GM19023 (cell line): ENCODE results near the gene PLP1.
"Not testable (repeated sequence)": the region's sequence is repeated elsewhere in the genome, so short reads cannot be mapped to it uniquely, and the experiment has no call there.

Source experiments
- ATAC-seq: cut with Tn5 transposase; IDR thresholded peaks from one replicate; pipeline ENCODE4 v1.9.1; 2021; ENCODE audit warnings: mild to moderate bottlenecking, moderate library complexity; ENCODE audit not compliant: unreplicated experiment

The PLP1 gene

GRCh38 chrX:103776546-103776945 is at the start of gene PLP1:
PLP1 (plus strand) TSS chrX:103776840; CDS start chrX:103776996, 156 bp downstream.
- ATAC-seq, result no peak

- ATAC-seq, result no peak
These were observed 49.5 kb upstream of the PLP1 start for GRCh38 chrX:103727115-103727514.

GRCh38 chrX:103729015-103729414 is 47.6 kb upstream of the PLP1 start:
- ATAC-seq, result no peak

- ATAC-seq, result no peak
These were observed 46.4 kb upstream of the PLP1 start for GRCh38 chrX:103730147-103730795.

GRCh38 chrX:103730796-103731493 is 45.7 kb upstream of the PLP1 start:
- ATAC-seq, result no peak

GRCh38 chrX:103733017-103733416 is 43.6 kb upstream of the PLP1 start:
- no peak for ATAC-seq

GRCh38 chrX:103734125-103734760 is 42.4 kb upstream of the PLP1 start:
- ATAC-seq, result no peak

- ATAC-seq, result no peak
These were observed 38.9 kb upstream of the PLP1 start for GRCh38 chrX:103737696-103738095.

- ATAC-seq, result no peak
These were observed 37.2 kb upstream of the PLP1 start for GRCh38 chrX:103739421-103739820.

GRCh38 chrX:103741879-103742278 is 34.8 kb upstream of the PLP1 start:
- no peak for ATAC-seq

- no peak for ATAC-seq
These were observed 34.3 kb upstream of the PLP1 start for GRCh38 chrX:103742339-103742738.

- ATAC-seq, result no peak
These were observed 29.5 kb upstream of the PLP1 start for GRCh38 chrX:103747163-103747562.

GRCh38 chrX:103754401-103754800 is 22.2 kb upstream of the PLP1 start:
- no peak for ATAC-seq

- no peak for ATAC-seq
These were observed 19.9 kb upstream of the PLP1 start for GRCh38 chrX:103756736-103757135.

GRCh38 chrX:103758555-103758954 is 18.1 kb upstream of the PLP1 start:
- no peak for ATAC-seq

GRCh38 chrX:103763541-103763940 is 13.1 kb upstream of the PLP1 start:
- not testable (repeated sequence) for ATAC-seq

- ATAC-seq, result not testable (repeated sequence)
These were observed 9.7 kb upstream of the PLP1 start for GRCh38 chrX:103766813-103767555.

GRCh38 chrX:103773445-103773844 is 3.2 kb upstream of the PLP1 start:
- no peak for ATAC-seq

GRCh38 chrX:103774070-103774642 is 2.5 kb upstream of the PLP1 start:
- no peak for ATAC-seq

GRCh38 chrX:103779141-103779789 is 2.6 kb downstream of the PLP1 start:
- no peak for ATAC-seq
